GM06990 (cell line): ENCODE data around the gene THYN1.

Experiments
- DNase-seq: peaks from one replicate; pipeline ENCODE4 v3.0.0-alpha.2; 2011; ENCODE audit not compliant: insufficient read length; ENCODE audit errors: extremely low read depth
- H3K27me3 ChIP-seq: replicated peaks from 2 replicates; pipeline ENCODE4 v1.6.0; 2011; ENCODE audit warnings: low read length; ENCODE audit not compliant: control insufficient read depth, insufficient read depth
- H3K36me3 ChIP-seq: 2 replicates; pipeline ENCODE4 v1.5.1; 2011; ENCODE audit warnings: low read length; ENCODE audit not compliant: control insufficient read depth, insufficient read depth
- H3K4me3 ChIP-seq: replicated peaks from 2 replicates; pipeline ENCODE4 v1.5.1; 2011; ENCODE audit warnings: low read depth, mild to moderate bottlenecking, control low read depth, low read length
- TF ChIP-seq, protein P1 (sequence below): IDR thresholded peaks from 2 replicates; pipeline ENCODE4 v1.5.1; 2011; ENCODE audit warnings: low read length, control low read depth, mild to moderate bottlenecking, inconsistent platforms; ENCODE audit not compliant: insufficient read depth, poor library complexity, severe bottlenecking

THYN1 gene

DNA sequence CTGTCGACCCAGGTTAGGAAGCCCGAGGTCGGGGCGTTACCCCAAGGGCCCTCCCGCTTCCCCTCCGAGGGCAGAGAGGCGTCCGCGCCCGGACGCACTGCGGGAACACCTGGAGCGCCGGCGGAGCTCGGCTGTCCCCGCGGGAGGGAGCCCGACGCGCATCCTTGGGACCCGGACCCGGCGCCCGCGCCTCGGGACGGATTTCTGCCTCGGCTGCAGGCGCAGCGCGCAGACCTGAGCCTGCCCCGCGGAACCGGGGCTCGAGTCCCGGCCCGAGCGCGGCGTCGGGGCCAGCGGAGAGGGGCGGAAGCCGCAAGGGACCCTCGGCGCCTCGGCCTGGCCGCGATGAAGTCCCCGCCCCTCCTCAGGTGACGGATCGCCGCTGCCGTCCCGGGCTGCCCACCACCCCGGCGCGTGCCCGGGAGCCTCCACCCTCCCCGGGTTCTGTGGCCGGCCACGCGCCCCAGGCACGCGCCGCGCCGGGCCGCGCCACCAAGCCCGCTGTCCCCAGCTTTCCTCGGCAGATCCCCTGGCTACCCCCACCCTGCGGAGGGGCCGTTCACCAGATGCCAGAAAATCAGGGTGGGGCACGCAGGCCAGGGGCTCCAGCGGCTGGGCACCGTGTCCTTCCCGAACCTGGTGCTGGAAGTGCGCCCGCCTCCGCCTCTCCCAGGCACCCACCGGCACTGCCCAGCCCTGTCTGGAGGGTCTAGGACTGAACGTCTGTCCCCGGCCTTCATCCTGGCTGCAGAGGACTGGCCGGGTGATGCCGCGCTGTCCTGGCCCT, 23.4 kb upstream of the THYN1 start:
- TF ChIP-seq, protein P1, sequence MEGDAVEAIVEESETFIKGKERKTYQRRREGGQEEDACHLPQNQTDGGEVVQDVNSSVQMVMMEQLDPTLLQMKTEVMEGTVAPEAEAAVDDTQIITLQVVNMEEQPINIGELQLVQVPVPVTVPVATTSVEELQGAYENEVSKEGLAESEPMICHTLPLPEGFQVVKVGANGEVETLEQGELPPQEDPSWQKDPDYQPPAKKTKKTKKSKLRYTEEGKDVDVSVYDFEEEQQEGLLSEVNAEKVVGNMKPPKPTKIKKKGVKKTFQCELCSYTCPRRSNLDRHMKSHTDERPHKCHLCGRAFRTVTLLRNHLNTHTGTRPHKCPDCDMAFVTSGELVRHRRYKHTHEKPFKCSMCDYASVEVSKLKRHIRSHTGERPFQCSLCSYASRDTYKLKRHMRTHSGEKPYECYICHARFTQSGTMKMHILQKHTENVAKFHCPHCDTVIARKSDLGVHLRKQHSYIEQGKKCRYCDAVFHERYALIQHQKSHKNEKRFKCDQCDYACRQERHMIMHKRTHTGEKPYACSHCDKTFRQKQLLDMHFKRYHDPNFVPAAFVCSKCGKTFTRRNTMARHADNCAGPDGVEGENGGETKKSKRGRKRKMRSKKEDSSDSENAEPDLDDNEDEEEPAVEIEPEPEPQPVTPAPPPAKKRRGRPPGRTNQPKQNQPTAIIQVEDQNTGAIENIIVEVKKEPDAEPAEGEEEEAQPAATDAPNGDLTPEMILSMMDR, result no peak
- Histone ChIP-seq H3K36me3 (no peaks in the 10 kb centered on the region), H3K4me3 (peak overlapping the region; percentile 20; the same call in 1 of the 2 replicates), H3K27me3 (no peaks in the 10 kb centered on the region; the same call in 1 of the 2 replicates)
- no peak for DNase-seq

DNA sequence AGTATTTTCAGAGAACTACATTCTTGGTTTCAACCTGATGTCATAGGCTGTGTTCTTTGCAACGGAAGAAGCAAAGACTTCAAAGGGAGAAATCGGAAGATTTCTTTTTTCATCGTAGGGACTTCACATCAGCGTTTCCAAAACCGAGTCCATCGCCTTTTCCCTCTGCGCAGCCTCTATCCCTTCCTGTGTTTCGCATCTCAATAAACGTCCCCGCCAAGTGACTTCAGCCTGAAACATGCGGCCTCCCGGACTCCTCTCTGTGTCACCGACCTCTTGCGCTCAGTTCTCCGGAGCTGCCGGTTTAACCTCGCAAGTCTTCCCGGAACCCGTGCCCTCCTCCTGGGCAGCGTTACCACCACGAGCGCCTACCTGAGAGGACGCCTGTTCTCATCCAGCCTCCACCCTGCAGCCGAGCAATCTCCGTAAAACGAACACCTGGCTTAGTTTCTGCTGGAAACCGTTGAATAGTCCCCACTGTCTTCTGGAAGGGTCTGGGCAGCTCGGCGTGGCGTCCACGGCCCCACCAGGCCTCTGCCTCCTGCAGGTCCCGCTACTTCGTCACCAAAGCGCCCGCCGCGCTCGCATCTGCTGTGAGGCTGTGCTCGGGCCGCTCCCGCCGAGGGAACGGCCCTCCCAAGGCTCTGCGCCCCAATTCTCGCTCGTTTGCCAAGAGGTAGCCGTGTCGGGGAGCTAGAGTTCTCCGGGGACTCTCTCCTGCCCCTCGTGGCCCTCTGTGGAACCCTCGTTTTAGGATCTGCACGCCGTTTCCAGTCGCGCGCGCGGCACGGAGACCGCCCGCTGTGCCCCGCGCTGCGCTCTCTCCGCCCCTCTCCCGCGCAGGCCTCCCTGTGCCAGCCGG, 22.6 kb upstream of the THYN1 start, which contains the start of gene GLB1L3:
Gene GLB1L3, plus strand, starts transcription at position 846 of the 862 bp plus-strand sequence. CDS start 362 bp downstream, outside the sequence.
- H3K36me3 ChIP-seq, result no peaks in the 10 kb centered on the region
- DNase-seq, result peak; percentile 68
- H3K27me3 ChIP-seq, result no peaks in the 10 kb centered on the region; the same call in 1 of the 2 replicates
- TF ChIP-seq, protein P1, result peak; percentile 54
- peak within 1 kb of the TSS; percentile 51 for H3K4me3 ChIP-seq

GRCh38 chr11:134275188-134275533, 22.0 kb upstream of the THYN1 start:
- DNase-seq, result no peak
- H3K27me3 ChIP-seq, result no peaks in the 10 kb centered on the region; the same call in 1 of the 2 replicates
- TF ChIP-seq, protein P1, result no peak
- no peaks in the 10 kb centered on the region for H3K36me3 ChIP-seq
- H3K4me3 ChIP-seq, result no peak overlapping the region; the same call in 1 of the 2 replicates

GRCh38 chr11:134273317-134273712, 20.2 kb upstream of the THYN1 start:
- no peak for DNase-seq
- TF ChIP-seq, protein P1, result no peak
- Histone ChIP-seq H3K36me3 (no peaks in the 10 kb centered on the region), H3K27me3 (no peaks in the 10 kb centered on the region; the same call in 1 of the 2 replicates), H3K4me3 (no peak overlapping the region)

DNA sequence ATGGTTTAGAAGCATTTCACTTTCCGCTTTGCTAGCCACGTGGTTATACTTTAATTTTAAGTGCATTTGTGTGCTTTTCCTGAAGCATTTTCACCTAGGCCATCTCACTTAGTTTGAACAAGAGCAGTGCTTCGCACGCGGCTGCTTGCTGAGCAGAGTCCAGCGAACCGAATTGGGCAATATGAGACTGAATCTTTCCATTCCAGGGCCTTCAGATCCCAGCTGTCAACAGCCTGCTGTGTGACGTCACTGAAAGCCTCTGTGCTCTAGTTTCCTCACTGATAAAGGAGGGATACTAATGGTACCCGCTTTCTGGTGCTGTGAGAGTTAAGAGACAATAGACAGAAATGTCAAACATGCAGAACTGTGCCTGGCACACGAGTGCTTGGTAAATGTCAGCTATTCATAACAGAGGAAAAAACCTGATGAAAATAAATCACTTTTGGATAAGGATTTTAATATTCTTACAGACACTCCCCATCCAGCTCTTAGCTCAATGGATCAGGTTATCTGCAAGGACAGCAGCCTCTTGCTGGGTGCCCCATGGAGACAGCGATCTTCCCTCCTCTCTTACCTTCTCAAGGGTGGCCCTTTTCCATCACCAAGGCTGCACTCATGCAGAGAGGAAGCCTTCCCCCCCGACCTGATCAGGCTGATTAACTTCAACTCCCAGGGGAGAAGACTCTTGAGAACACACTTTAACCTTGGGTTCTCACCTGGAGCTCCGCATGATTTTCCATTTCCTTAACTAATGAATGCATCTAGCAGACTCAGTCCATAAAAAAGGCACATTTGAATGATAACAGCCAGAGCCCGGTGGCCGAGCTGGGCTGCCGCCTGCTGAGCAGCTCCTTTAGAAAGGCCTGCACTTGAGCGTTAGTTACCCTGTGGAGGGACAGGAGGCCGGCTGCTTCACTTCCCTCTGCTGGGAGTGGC, 19.5 kb upstream of the THYN1 start:
- no peaks in the 10 kb centered on the region; the same call in 1 of the 2 replicates for H3K27me3 ChIP-seq
- no peak for DNase-seq
- TF ChIP-seq, protein P1, result no peak
- no peaks in the 10 kb centered on the region for H3K36me3 ChIP-seq
- no peak overlapping the region for H3K4me3 ChIP-seq
